Activated CD8-positive, alpha-beta memory T cell treated with anti-CD3 and anti-CD28 coated beads for 1 hour (primary cell): ENCODE measurements around the gene GMPR.
"Not testable (repeated sequence)": the region's sequence is repeated elsewhere in the genome, so short reads cannot be mapped to it uniquely, and the experiment has no call there.

Experiments
- DNase-seq, 2 donors: peaks; one replicate each; pipeline ENCODE4 v3.0.0-alpha.2; 2020; ENCODE audit warnings: low read depth in 1 of 2; ENCODE audit errors: extremely low read depth in 1 of 2

Gene GMPR

DNA sequence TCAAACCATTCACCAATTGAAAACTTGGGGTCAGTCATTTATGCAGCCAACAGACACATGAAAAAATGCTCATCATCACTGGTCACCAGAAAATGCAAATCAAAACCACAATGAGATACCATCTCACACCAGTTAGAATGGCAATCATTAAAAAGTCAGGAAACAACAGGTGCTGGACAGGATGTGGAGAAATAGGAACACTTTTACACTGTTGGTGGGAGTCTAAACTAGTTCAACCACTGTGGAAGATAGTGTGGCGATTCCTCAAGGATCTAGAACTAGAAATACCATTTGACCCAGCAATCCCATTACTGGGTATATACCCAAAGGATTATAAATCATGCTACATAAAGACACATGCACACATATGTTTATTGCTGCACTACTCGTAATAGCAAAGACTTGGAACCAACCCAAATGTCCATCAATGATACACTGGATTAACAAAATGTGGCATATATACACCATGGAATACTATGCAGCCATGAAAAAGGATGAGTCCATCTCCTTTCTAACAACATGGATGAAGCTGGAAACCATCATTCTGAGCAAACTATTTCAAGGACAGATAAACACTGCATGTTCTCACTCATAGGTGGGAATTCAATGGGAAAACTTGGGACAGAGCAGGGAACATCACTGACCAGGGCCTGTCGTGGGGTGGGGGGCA, 13.2 kb upstream of the GMPR start:
- not testable (repeated sequence) for DNase-seq

DNA sequence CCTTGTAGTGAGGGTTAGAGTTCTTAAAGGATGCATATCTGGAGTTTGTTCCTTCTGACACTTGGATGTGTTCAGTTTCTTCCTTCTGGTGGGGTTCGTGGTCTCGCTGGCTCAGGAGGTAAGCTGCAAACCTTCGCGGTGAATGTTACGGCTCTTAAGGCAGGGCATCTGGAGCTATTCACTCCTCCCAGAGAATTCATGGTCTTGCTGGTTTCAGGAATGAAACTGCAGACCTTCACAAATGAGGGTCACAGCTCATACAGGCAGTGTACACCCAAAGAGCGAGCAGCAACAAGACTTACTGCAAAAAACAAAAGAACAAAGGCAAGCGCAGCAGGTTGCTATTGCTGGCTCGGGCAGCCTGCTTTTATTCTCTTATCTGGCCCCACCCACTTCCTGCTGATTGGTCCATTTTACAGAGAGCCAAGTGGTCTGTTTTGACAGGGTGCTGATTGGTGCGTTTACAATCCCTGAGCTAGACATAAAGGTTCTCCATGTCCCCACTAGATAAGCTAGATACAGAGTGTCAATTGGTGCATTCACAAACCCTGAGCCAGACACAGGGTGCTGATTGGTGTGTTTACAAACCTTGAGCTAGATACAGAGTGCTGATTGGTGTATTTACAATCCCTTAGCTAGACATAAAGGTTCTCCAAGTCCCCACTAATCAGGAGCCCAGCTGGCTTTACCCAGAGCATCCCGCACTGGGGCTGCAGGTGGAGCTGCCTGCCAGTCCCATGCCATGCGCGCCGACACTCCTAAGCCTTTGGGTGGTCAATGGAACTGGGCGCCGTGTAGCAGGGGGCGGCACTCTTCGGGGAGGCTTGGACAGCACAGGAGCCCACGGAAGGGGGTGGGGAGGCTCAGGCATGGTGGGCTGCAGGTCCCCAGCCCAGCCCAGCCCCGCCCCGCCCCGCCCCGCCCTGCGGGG, 12.0 kb upstream of the GMPR start:
- DNase-seq, result not testable (repeated sequence)

DNA sequence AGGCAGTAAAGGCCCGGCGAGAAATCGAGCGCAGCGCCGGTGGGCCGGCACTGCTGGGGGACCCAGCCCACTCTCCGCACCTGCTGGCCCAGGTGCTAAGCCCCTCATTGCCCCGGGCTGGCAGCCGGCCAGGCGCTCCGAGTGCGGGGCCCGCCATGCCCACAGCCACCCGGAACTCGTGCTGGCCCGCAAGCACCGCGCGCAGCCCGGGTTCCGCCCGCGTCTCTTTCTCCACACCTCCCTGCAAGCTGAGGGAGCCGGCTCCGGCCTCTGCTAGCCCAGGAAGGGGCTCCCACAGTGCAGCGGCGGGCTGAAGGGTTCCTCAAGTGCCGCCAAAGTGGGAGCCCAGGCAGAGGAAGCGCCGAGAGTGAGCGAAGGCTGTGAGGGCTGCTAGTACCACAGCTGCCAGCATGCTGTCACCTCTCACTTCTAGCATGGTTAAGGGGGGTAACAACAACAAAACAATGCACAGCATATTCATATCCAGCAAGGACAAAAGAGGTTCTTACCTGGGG, 11.3 kb upstream of the GMPR start:
- no peak for DNase-seq

DNA sequence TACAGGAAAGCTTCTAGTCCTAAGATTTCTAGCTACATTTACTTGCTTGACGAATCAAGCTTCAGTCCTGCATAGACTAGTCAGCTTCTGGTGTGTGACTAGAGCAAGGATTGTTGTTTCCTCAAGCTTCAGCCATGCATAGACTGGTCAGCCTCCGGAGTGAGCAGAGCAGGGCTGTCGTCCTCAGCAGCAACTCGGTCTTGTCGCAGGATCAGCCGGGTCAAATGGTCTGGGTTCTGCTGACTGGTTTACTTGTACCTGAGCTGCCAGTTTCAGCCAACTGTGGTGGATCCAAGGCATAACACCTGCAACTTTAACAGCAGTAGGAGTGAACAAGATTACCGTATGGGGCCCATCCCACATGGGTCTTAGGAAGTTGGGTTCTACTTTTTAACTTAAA, 10.8 kb upstream of the GMPR start:
- DNase-seq, result no peak

- DNase-seq, result no peak
These were observed 10.3 kb upstream of the GMPR start for GRCh38 chr6:16228043-16228442.

DNA sequence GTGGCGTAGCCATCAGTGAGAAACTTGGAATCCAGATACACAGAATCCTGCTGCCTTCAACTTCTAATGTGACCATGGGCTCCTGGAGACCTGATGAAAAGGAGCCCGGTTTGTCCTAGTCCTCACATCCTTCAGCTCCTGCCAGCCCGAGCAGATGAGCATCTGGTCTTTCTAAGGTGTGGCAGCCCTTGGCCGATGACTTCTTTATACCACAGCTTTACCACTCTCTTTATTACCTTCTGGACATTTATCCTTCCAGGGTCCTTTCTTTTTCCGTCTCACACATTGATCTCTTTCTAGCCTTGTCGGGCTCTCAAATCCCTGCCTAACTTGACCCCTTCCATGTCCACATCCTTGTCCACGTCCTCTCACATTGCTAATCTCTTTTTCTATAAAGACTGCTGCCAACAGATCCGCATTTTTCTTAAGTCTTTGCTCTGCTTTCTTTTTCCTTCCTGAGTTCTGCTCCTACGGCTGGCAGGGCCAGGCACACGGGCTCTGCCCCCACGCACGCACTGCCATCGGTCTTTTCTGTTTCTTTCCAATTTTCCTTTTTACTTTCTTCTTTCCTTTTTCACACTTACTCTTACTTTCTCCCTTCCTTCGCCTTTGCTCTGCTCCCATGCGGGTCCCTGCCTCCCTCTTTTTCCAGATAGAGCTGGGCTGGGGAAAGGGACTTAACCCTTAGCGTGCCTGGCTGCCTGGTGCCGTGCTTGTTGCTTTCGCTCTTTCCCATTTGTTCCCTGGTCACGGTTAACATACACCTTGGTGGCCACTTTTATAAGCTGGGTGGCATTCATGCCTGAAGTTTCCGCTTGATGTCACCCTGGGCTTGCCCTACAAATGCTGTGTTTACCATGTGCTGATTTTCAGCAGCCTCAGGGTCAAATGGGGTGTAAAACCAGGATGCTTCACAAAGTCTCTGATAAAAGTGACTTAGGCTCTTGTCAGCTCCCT, 9.4 kb upstream of the GMPR start:
- no peak for DNase-seq

GRCh38 chr6:16229700-16230099, 8.7 kb upstream of the GMPR start:
- DNase-seq, result no peak

DNA sequence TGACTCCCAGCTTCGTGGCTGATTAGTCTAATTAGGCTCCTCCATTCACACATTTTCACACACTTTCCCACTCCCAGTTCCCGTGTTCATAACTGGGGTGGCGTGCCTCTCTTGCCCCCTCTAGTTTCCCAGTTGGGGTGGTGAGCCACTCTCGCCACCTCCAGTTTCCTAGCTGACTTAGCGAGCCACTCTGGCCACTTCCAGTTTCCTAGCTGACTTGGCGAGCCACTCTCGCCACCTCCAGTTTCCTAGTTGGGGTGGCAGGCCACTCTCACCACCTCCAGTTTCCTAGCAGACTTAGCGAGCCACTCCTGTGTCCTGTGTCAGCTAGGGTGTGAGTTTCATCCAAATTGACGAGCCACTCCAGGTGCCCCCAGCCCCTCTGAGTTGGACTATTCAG, 7.4 kb upstream of the GMPR start:
- no peak for DNase-seq

- DNase-seq, result no peak
These were observed 6.3 kb upstream of the GMPR start for GRCh38 chr6:16232086-16232485.

DNA sequence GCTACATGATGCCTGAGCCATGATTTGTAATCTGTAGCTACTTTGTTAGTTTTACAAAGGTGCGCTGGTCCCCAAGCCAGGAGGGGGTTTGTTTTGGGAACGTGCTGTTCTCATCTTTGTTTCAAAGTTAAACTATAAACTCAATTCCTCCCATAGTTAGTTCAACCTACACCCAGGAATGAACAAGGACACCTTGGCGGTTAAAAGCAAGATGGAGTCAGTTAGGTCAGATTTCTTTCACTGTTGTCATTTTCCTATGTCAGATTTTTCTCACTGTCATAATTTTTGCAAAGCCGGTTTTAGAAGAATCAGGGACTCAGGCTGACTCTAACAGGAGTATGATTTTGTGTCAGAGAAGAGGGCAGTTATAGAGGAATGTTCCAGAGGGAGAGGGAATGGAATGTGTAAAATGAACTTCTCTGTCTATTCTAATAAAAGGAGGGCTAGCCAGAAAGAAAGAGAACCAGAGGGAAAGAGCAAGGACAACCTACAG, 2.3 kb upstream of the GMPR start:
- no peak for DNase-seq

DNA sequence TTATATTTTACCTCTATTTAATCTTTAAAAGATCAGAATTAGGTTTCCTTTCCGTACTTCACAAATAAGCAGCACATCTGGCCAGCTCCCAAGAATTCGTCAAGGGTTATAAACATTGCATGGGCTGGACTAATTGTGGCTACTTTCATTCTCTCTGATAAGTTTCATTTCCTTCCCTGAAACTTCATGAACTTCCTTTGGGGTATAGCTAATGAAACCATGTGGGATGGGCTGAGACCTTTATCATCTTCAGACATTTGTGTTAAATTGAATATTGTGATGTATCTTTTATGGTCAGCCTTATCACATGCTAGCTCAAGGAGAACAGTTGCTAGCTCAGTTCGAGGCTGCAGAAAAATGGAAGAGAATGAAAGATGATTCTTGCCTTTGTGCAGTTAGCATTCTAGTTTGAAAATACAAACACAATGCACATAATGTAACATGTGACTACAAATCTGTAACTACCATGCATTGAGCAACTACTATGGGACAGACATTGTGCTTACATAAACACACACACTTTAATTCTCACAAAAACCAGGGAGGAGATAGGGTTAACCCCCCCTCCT, 1.7 kb upstream of the GMPR start:
- no peak for DNase-seq

DNA sequence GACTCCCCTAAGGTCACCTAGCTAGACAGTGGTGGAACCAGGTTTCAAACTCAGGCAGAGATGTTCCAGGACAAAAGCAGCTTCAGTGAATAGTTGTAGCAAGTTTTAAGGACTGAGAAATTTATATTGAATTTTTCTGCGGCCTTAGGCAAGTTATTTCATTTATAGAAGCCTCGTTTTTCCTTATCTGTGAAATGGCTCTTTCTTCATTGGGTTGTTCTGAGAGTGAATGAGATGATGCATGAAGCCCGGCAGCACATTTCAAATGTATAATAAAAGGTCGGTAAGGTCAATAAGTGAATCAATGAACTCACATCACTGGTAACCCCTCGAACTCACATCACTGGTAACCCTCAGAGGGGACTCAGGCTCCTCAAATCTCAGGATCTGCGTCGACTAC, 1.1 kb upstream of the GMPR start:
- no peak for DNase-seq

GRCh38 chr6:16238963-16239797, 793 bp downstream of the GMPR start:
- peak in 1 of 2 donors; percentile 4 for DNase-seq

DNA sequence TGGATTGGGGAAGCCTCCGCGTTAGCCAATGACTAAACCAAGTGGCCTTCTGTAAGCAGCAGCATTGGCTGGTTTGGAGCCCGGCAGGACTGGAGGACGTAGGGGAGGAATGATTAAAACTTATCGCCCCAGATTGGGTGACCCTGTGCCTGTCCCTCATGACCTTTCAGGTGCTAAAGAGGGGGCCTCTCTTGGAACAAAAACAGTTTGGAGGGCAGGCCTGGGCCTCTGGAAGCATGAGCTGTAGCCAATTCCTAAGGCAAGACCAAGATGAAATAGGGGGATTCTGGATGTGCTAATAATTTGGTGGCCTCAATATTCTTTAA, 1.4 kb downstream of the GMPR start:
- no peak for DNase-seq

DNA sequence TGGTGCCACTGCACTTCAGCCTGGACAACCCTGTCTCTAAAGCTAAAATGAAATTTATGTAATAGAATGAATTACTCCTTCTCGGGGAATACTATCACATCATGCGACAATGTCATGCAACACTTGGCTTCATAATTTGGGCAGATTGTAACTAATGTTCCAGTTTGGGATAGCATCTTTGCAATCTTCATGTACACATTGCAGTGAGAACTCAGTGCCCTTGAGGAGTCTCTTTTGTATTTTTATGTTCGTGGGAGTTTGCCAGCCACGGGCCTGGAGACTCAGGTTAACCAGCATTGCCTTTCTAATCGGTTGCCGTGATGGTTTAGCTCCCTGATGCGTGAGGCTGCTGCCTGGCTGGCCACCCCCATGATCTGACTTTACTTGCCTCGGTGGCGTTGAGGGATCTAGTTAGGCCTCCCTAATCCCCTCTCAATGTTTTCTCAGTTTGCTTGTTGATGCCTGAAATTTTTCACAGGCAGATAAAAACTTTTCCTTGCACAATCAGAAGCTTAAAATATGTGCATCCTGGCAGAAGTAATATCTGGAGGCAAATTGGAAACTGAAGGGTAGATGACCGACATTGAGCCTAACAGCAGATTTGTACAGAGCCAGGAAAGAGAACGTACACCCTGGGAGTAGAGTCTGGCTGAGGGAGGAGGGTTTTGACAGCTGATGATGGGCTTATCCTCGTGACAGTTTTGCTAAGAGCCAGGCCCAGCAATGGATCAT, 2.4 kb downstream of the GMPR start:
- DNase-seq, result no peak

DNA sequence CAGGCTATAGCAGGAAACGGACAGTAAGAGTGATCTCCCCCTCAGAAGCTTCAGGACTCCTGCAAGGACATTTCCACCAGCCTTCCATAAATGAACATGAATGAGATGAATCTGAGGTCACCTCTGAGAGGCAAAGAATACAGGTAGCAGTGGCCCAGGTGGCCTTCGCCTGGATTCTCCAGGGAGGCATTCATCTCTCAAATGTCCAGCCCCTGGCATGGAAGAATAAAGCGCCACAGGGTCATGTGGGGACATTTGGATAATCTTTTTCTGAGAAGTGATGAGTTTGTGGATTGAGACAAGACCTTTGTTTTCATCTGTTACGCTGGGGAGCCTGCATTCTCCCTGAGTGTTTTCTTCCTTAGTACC, 2.9 kb downstream of the GMPR start:
- DNase-seq, result no peak

DNA sequence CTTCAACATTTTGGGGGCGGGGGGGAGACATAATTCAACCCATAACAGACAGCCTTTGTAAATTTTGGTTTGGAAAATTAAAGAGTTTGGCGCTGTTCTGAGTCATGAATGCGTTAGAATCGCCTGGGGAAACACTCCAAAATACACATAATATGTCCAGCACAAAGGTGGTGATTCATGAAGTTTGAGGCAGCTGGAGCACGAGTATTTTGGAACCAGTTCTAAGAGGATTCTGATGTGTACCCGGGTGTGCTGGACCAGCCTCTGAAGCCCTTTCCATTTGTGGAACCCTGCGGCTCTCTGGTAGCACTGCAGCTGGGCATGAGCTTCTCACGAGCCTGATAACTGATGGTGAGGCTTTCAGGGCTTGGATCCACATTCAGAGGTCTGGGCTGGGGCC, 4.7 kb downstream of the GMPR start:
- no peak for DNase-seq

DNA sequence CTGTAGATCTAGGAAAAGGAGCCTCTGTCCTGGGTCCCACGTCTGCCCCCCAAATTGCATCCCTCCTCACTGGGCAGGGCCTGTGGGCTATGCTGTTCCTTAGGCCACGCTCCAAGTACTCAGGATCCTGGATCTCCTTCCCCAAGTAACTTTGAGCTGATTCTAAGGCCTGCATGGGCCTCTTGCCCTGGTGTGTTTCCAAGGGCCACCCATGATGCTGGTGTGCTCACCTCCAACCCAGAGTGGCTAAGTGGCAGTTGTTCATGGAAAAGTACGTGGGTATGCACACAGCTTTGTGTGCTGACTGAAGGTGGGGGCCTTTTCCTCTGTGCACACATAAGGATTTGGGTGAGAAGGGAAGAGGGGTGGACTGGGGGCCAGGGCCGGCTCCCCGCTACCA, 5.3 kb downstream of the GMPR start:
- no peak for DNase-seq

- DNase-seq, result no peak
These were observed 6.1 kb downstream of the GMPR start for GRCh38 chr6:16244446-16244845.
